GM10266 (cell line): ENCODE measurements around the gene OSBP.
"Not testable (repeated sequence)": the region's sequence is repeated elsewhere in the genome, so short reads cannot be mapped to it uniquely, and the experiment has no call there.

Source experiments
- DNase-seq: peaks from one replicate; pipeline ENCODE4 v3.0.0; 2012; ENCODE audit errors: extremely low spot score
- TF ChIP-seq, protein P1 (sequence below): IDR thresholded peaks from 2 replicates; pipeline ENCODE4 v1.5.1; 2012; ENCODE audit warnings: mild to moderate bottlenecking, low read depth; ENCODE audit not compliant: control insufficient read depth, insufficient read depth; ENCODE audit errors: missing control alignments

Gene OSBP

DNA sequence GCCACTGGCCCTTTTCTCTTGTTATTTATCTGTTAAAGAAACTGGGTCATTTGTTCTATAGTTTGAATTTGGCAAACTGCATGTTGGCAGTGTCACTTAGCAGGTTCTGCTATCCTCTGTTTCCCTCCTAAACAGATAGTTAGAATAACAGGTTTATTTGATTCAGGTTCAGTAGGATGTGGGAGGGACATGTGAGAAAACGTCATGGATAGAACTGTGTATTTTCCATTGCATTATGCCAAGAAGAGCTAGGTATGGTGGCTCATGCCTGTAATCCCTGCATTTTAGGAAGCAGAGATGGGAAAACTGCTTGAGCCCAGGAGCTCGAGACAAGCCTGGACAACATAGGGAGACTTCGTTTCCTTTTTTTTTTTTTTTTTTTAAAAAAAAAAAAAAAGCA, 29.0 kb upstream of the OSBP start:
- DNase-seq: no peak
- TF ChIP-seq, protein P1, sequence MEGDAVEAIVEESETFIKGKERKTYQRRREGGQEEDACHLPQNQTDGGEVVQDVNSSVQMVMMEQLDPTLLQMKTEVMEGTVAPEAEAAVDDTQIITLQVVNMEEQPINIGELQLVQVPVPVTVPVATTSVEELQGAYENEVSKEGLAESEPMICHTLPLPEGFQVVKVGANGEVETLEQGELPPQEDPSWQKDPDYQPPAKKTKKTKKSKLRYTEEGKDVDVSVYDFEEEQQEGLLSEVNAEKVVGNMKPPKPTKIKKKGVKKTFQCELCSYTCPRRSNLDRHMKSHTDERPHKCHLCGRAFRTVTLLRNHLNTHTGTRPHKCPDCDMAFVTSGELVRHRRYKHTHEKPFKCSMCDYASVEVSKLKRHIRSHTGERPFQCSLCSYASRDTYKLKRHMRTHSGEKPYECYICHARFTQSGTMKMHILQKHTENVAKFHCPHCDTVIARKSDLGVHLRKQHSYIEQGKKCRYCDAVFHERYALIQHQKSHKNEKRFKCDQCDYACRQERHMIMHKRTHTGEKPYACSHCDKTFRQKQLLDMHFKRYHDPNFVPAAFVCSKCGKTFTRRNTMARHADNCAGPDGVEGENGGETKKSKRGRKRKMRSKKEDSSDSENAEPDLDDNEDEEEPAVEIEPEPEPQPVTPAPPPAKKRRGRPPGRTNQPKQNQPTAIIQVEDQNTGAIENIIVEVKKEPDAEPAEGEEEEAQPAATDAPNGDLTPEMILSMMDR: no peak

DNA sequence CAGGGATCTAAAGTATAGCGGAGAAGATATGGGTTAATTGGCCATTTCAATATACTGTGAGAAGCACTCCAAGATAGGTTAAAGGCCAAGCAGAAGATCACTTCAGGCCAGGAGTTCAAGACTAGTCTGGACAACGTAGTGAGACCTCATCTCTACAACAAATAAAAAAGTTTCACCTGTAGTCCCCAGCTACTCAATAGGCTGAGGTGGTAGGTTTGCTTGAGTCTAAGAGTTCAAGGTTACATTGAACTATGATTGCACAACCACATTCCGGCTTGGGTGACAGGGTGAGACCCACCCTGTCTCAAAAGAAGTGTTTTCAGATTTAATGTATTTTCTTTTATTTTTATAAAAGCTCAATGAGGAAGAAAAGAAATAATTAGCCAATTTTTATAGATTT, 27.8 kb upstream of the OSBP start:
- TF ChIP-seq, protein P1: no peak
- no peak for DNase-seq

DNA sequence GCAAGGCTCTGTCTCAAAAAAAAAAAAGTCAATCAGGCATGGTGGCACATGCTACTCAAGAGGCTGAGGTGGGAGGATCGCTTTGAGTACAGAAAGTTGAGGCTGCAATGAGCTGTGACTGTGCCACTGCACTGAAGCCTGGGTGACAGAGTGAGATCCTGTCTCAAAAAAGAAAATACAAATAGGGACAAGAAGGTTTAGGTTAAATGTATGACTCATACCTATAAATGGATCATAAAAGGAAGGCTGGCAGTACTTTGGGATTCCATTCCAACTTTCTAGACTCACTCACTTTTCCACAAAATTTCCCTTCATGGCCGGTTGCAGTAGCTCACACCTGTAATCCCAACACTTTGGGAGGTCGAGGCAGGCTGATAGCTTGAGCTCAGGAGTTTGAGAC, 25.6 kb upstream of the OSBP start:
- no peak for DNase-seq
- TF ChIP-seq, protein P1: no peak

DNA sequence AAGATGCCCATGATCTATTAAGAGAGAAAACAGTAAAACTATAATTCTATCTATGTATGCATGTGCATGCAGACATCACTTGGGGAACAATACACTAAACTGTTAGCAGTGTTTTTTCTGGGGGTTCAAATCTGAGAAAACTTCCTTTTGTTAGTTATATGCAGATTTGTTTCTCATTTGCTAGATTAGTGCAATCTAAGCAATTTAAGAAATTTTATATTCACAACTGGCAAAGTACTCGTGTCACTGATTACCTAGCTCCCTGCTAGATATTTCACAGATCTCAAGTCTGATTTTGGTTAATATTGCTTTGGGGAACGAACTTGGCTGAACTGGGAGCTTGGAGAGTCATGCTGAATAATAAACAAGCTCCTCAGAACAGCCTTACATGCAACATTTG, 14.9 kb upstream of the OSBP start:
- DNase-seq: no peak
- TF ChIP-seq, protein P1: no peak

DNA sequence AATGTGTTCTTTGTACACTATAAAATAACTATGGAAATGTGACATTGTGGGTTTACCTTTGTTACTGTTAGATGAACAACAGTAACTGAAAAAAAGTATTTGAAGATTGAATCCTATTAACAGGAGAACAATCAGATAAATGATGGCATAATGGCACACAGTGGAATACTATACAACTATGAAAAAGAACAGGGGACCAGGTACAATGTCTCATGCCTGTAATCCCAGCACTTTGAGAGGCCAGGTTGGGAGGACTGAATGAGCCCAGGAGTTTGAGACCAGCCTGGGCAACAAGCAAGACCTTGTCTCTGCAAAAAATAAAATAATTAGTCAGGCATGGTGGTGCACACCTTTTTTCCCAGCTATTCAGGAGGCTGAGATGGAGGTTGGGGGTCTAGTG, 14.4 kb upstream of the OSBP start:
- TF ChIP-seq, protein P1: no peak
- no peak for DNase-seq

DNA sequence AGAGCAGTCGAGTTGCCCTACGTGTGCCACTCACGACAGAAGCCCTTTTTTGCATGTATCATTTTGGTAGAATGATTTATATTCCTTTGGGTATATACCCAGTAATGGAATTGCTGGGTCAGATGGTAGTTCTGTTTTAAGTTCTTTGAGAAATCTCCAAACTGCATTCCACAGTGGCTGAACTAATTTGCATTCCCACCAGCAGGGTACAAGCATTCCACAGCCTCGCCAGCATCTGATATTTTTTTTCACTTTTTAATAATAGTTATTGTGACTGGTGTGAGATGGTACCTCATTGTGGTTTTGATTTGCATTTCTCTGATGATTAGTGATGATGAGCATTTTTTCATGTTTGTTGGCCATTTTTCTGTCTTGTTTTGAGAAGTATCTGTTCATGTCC, 11.4 kb upstream of the OSBP start:
- not testable (repeated sequence) for DNase-seq

DNA sequence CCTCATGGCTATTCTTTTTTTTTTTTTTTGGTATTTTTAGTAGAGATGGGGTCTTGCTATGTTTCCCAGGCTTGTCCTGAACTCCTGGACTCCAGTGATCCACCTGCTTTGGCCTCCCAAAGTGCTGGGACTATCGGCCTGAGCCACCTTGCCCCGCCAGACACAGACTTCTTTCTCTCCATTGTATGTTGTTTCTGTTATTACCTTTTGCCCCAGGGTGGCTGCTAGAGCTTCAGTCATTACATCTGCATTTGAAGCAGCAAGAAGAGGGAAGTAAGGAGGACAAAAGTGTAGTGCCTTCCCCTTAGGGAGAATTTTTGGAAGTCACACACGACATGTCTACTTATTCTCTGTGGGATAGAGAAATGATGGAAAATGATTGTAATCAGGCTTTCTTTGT, 10.1 kb upstream of the OSBP start:
- no peak for DNase-seq
- TF ChIP-seq, protein P1: no peak

DNA sequence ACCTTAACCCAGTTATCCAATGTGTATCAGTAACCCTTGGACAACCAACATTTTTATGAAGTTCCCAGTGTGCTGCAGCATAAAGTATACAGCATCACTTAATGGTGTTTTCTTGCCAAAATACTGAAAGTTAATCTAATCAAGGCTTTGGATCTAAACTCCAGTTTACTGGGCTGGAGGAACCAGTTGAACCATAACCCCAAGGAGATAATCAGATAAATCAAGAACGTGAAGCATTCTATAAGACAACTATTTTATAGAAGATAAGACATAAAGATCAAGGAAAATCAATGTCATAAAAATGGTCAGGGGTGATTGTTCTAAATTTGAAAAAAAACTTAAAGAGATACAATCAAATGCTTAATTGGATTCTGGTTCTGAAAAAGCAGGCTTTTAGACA, 2.3 kb upstream of the OSBP start:
- no peak for DNase-seq

More for the DNA sequence above, 2.3 kb upstream of the OSBP start:
- TF ChIP-seq, protein P1: no peak
